ENCODE measurements around the gene CAV1. TPM values are rescaled to one million over a fixed set of nuclear protein-coding genes. Genes with fewer than 3 reads are reported as not detected.

Gene CAV1
- total and polyA plus RNA-seq, 4 donors, result 121 to 616 (median 323) TPM

DNA sequence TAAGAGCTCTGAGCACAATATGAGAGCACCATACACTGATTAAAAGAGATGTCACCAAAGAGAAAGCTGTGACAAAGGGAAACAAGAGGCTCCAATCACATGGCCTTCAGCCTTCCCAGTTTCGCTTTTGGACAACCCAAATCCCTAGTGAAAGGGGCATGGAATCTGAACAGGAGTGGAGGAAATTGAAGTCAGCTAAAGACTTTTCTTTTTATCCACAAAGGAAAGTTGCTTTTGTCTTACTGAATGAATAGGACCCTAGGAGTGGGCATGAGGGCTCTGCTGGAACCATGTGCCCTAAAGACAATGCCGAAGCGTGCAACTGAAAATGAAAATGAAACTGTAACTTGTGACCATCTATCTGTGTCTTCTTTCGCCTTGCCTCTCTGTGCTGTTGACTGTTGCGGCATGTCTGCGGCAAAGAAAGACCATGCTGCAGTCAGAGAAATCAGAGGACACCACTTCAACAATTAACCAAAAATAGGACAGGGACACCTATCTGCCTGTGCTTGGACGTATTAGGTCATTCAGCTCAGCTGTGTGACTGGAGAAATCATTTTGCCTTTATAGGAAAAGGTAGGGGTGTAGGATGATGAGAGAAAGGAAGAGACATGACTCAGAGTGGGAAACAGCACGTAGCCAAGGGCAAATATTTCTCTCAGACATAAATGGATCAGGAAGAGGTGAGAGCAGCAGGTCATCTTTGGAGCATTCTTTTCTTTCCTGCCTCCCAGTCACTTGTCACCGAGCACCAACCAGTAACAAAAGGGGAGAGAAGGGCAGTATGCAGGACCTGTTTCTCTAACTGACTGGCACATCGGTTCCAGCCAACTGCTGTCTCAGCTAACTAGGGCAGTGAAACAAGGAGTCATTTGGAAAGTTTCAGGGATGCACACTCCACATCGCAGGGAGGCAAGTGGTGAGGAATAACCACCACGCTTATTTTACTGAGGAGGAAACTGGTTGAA is 13.0 kb upstream of the CAV1 start:
- no peaks in the 10 kb centered on the region for H3K9me3 ChIP-seq (ENCODE audit: control insufficient read depth in 4 of 4, insufficient read depth in 3 of 4, low read length in 3 of 4)
- peak overlapping the region; percentile 83 to 93 for H3K27ac ChIP-seq (ENCODE audit: low read depth in 1 of 2, low read length in 1 of 2)
- peaks cover 0 to 18% (median 0%) of the 10 kb centered on the region in 5 donors for H3K4me1 ChIP-seq (ENCODE audit: control insufficient read depth in 5 of 5, insufficient read depth in 5 of 5, low read length in 5 of 5)
- peaks cover 0 to 3% (median under 1%) of the 10 kb centered on the region in 4 donors for H3K36me3 ChIP-seq (ENCODE audit: control insufficient read depth in 4 of 4, insufficient read depth in 4 of 4, low read length in 4 of 4)
- peak overlapping the region in 1 of 2 donors; percentile 1 for H3K9ac ChIP-seq (ENCODE audit: insufficient read depth in 1 of 2, low read length in 2 of 2)
- ATAC-seq (ENCODE audit: insufficient read depth, low FRiP score), result peak; percentile 46
- DNase-seq, result peak in 2 of 3 donors; percentile 44 to 46
- H3K4me3 ChIP-seq, result peak overlapping the region; percentile 20
- 50 to 67% methylated on average over 12 of the region's 12 CpGs for WGBS, 2 donors
- no peaks in the 10 kb centered on the region for H3K27me3 ChIP-seq (ENCODE audit: control insufficient read depth in 3 of 3, insufficient read depth in 3 of 3, low read length in 2 of 3)
- TF ChIP-seq, protein P1, sequence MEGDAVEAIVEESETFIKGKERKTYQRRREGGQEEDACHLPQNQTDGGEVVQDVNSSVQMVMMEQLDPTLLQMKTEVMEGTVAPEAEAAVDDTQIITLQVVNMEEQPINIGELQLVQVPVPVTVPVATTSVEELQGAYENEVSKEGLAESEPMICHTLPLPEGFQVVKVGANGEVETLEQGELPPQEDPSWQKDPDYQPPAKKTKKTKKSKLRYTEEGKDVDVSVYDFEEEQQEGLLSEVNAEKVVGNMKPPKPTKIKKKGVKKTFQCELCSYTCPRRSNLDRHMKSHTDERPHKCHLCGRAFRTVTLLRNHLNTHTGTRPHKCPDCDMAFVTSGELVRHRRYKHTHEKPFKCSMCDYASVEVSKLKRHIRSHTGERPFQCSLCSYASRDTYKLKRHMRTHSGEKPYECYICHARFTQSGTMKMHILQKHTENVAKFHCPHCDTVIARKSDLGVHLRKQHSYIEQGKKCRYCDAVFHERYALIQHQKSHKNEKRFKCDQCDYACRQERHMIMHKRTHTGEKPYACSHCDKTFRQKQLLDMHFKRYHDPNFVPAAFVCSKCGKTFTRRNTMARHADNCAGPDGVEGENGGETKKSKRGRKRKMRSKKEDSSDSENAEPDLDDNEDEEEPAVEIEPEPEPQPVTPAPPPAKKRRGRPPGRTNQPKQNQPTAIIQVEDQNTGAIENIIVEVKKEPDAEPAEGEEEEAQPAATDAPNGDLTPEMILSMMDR (IDR thresholded peaks at IDR 0.05; ENCODE audit: control extremely low read depth, extremely low read depth), result no peak

DNA sequence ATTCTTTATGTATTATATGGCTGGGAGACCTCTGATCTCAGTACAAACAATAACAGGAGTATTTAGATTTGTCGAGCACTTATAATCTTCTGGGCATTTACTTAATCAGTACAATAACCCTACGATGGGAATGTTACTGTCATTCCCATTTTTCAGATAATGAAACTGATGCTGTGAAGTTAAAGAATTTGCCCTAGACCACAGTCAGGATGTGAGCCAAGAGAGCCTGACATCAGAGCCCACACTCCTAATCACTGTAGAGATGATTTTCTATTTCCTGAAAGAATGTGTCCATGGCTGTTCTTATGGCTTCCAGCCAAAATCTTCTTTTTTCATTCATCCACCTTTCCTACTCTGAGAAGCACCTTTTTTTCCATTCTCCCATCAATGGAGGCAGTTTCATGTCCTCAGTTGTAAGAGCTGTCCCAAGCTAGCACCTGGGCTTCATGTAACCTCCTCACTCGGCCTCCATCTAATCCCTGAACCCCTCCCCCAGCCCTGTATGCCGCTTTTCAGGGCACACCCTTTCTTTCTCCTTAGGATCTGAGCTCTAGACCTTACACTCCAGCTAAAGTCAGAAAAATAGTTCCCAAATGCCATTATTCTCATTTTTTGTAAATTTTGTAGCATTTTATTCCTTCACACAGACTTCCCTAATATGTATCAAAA is 12.2 kb upstream of the CAV1 start:
- peaks cover 0 to 18% (median 0%) of the 10 kb centered on the region in 5 donors for H3K4me1 ChIP-seq (ENCODE audit: control insufficient read depth in 5 of 5, insufficient read depth in 5 of 5, low read length in 5 of 5)
- no peak overlapping the region for H3K9ac ChIP-seq (ENCODE audit: insufficient read depth in 1 of 2, low read length in 2 of 2)
- H3K27me3 ChIP-seq (ENCODE audit: control insufficient read depth in 3 of 3, insufficient read depth in 3 of 3, low read length in 2 of 3), result no peaks in the 10 kb centered on the region
- no peak overlapping the region for H3K4me3 ChIP-seq
- ATAC-seq (ENCODE audit: insufficient read depth, low FRiP score), result no peak
- peaks cover 0 to 3% (median 0%) of the 10 kb centered on the region in 4 donors for H3K36me3 ChIP-seq (ENCODE audit: control insufficient read depth in 4 of 4, insufficient read depth in 4 of 4, low read length in 4 of 4)
- H3K27ac ChIP-seq (ENCODE audit: low read depth in 1 of 2, low read length in 1 of 2), result peak overlapping the region; percentile 83 to 93
- no peak for DNase-seq
- TF ChIP-seq, protein P1 (IDR thresholded peaks at IDR 0.05; ENCODE audit: control extremely low read depth, extremely low read depth), result no peak
- WGBS, 2 donors, result 67 to 68% methylated on average over 4 of the region's 4 CpGs
- H3K9me3 ChIP-seq (ENCODE audit: control insufficient read depth in 4 of 4, insufficient read depth in 3 of 4, low read length in 3 of 4), result no peaks in the 10 kb centered on the region

DNA sequence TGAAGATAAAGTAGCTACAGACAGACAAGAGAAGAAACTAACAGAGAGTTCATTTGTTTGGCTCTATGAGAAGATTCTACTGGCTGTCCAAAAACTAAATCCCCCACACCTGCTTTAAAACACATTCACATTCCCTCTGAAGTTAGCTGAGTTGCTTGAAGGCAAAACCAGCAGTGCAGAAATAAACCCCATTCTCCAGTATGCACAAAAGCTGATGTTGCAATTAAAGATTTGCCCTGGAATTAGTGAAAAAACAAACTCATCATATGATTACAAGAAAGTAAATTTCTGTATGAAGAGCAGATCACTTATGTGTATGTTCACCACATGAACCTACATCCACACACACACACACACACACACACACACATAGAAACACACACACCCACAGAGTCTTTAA is 9.3 kb upstream of the CAV1 start:
- H3K9me3 ChIP-seq (ENCODE audit: control insufficient read depth in 4 of 4, insufficient read depth in 3 of 4, low read length in 3 of 4), result no peaks in the 10 kb centered on the region
- no peaks in the 10 kb centered on the region for H3K27me3 ChIP-seq (ENCODE audit: control insufficient read depth in 3 of 3, insufficient read depth in 3 of 3, low read length in 2 of 3)
- TF ChIP-seq, protein P1 (IDR thresholded peaks at IDR 0.05; ENCODE audit: control extremely low read depth, extremely low read depth), result no peak
- ATAC-seq (ENCODE audit: insufficient read depth, low FRiP score) (no peak), DNase-seq (no peak)
- H3K27ac ChIP-seq (ENCODE audit: low read depth in 1 of 2, low read length in 1 of 2), result no peak overlapping the region
- H3K9ac ChIP-seq (ENCODE audit: insufficient read depth in 1 of 2, low read length in 2 of 2), result no peak overlapping the region
- no peak overlapping the region for H3K4me3 ChIP-seq
- H3K36me3 ChIP-seq (ENCODE audit: control insufficient read depth in 4 of 4, insufficient read depth in 4 of 4, low read length in 4 of 4), result no peaks in the 10 kb centered on the region
- H3K4me1 ChIP-seq (ENCODE audit: control insufficient read depth in 5 of 5, insufficient read depth in 5 of 5, low read length in 5 of 5), result peaks cover 0 to 10% (median 0%) of the 10 kb centered on the region in 5 donors

All from lung (tissue), 12 donors.